ENCODE data around the gene OVAAL.

OVAAL gene

GRCh38 chr1:180558664-180559063 is at the start of gene OVAAL:
OVAAL (plus strand) TSS chr1:180558964.
- DNase-seq = no peak

GRCh38 chr1:180510882-180511281 is 47.9 kb upstream of the OVAAL start:
- DNase-seq = no peak

GRCh38 chr1:180513531-180513930 is 45.2 kb upstream of the OVAAL start:
- DNase-seq = no peak

GRCh38 chr1:180515364-180515763 is 43.4 kb upstream of the OVAAL start:
- no peak for DNase-seq

- DNase-seq = peak; percentile 65
These were observed 42.8 kb upstream of the OVAAL start for GRCh38 chr1:180515857-180516388.

GRCh38 chr1:180519846-180520245 is 38.9 kb upstream of the OVAAL start:
- DNase-seq = no peak

GRCh38 chr1:180521474-180522212 is 37.1 kb upstream of the OVAAL start:
- DNase-seq = no peak

- no peak for DNase-seq
These were observed 36.6 kb upstream of the OVAAL start for GRCh38 chr1:180522213-180522515.

GRCh38 chr1:180524160-180524914 is 34.4 kb upstream of the OVAAL start:
- no peak for DNase-seq

GRCh38 chr1:180524915-180525714 is 33.6 kb upstream of the OVAAL start:
- DNase-seq = no peak

GRCh38 chr1:180525715-180526039 is 33.1 kb upstream of the OVAAL start:
- no peak for DNase-seq

- DNase-seq = no peak
These were observed 31.6 kb upstream of the OVAAL start for GRCh38 chr1:180527101-180527669.

GRCh38 chr1:180528868-180529470 is 29.8 kb upstream of the OVAAL start:
- no peak for DNase-seq

- DNase-seq = no peak
These were observed 28.3 kb upstream of the OVAAL start for GRCh38 chr1:180530501-180530900.

GRCh38 chr1:180532854-180533253 is 25.9 kb upstream of the OVAAL start:
- DNase-seq = no peak

GRCh38 chr1:180533266-180533987 is 25.3 kb upstream of the OVAAL start:
- peak; percentile 76 for DNase-seq

GRCh38 chr1:180534214-180534613 is 24.6 kb upstream of the OVAAL start:
- DNase-seq = no peak

- no peak for DNase-seq
These were observed 23.3 kb upstream of the OVAAL start for GRCh38 chr1:180535418-180535999.

- DNase-seq = no peak
These were observed 21.9 kb upstream of the OVAAL start for GRCh38 chr1:180536821-180537372.

- DNase-seq = no peak
These were observed 19.6 kb upstream of the OVAAL start for GRCh38 chr1:180539136-180539535.

All from NCI-H2107 (cell line).